KMS-11 (cell line): ENCODE data around the gene TAF4.

Experiments used
- H2AFZ ChIP-seq: fragments of 200-600 bp; sonication (generic); 2 replicates; pipeline ENCODE4 v1.6.1; 2016; ENCODE audit warnings: antibody characterized with exemption, mixed run types, low read depth
- H3K27ac ChIP-seq: fragments of 200-600 bp; sonication (generic); 2 replicates; pipeline ENCODE4 v1.6.1; 2016; ENCODE audit warnings: mild to moderate bottlenecking, mixed run types
- H3K27me3 ChIP-seq: fragments of 200-600 bp; sonication (generic); 2 replicates; pipeline ENCODE4 v1.6.1; 2017; ENCODE audit warnings: mild to moderate bottlenecking, low read depth, mixed run types, moderate library complexity; ENCODE audit not compliant: insufficient read depth
- H3K36me3 ChIP-seq: fragments of 200-600 bp; sonication (generic); 2 replicates; pipeline ENCODE4 v1.6.1; 2017; ENCODE audit warnings: mild to moderate bottlenecking, mixed run types; ENCODE audit not compliant: insufficient read depth
- H3K4me1 ChIP-seq: fragments of 200-600 bp; sonication (generic); 2 replicates; pipeline ENCODE4 v1.6.1; 2016; ENCODE audit warnings: mild to moderate bottlenecking, low read depth, mixed run types; ENCODE audit not compliant: poor library complexity, severe bottlenecking
- H3K4me2 ChIP-seq: fragments of 200-600 bp; sonication (generic); 2 replicates; pipeline ENCODE4 v1.7.0; 2016; ENCODE audit warnings: mild to moderate bottlenecking, mixed run types
- H3K4me3 ChIP-seq: fragments of 200-600 bp; sonication (generic); IDR thresholded peaks from 2 replicates; pipeline ENCODE4 v1.6.1; 2017; ENCODE audit warnings: low read depth, low read length, mixed read lengths; ENCODE audit not compliant: insufficient read depth
- H3K79me2 ChIP-seq: fragments of 200-600 bp; sonication (generic); 2 replicates; pipeline ENCODE4 v1.6.1; 2016; ENCODE audit warnings: low read depth, mixed run types; ENCODE audit not compliant: insufficient read depth
- H3K9ac ChIP-seq: fragments of 200-600 bp; sonication (generic); 2 replicates; pipeline ENCODE4 v1.6.1; 2016; ENCODE audit warnings: mild to moderate bottlenecking, mixed run types
- H4K20me1 ChIP-seq: fragments of 200-600 bp; sonication (generic); 2 replicates; pipeline ENCODE4 v1.6.1; 2016; ENCODE audit warnings: mild to moderate bottlenecking, mixed run types; ENCODE audit not compliant: insufficient read depth
- CTCF ChIP-seq: fragments of 200-600 bp; sonication (generic); conservative IDR thresholded peaks from 2 replicates; pipeline ENCODE4 v1.6.1; 2017; ENCODE audit warnings: low read depth, mild to moderate bottlenecking, antibody characterized with exemption, low read length, moderate library complexity, mixed read lengths

The TAF4 gene

GRCh38 chr20:61940976-61941720, 124.5 kb downstream of the TAF4 start:
- Histone ChIP-seq H3K4me1 (no peaks in the 10 kb centered on the region), H4K20me1 (no peaks in the 10 kb centered on the region), H3K36me3 (no peaks in the 10 kb centered on the region), H3K9ac (no peak overlapping the region), H3K4me2 (no peak overlapping the region), H2AFZ (no peak overlapping the region), H3K79me2 (no peaks in the 10 kb centered on the region), H3K4me3 (no peak overlapping the region), H3K27ac (no peak overlapping the region), H3K27me3 (peaks cover 39% of the 10 kb centered on the region)
- TF ChIP-seq CTCF: no peak

- no peak overlapping the region for H3K27ac ChIP-seq
- TF ChIP-seq CTCF: no peak
Observed at GRCh38 chr20:61940491-61940890, 125.2 kb downstream of the TAF4 start.

GRCh38 chr20:61939691-61940360, 125.9 kb downstream of the TAF4 start:
- no peaks in the 10 kb centered on the region for H4K20me1 ChIP-seq
- H3K27me3 ChIP-seq: peaks cover 46% of the 10 kb centered on the region
- no peaks in the 10 kb centered on the region for H3K4me1 ChIP-seq
- no peak for TF ChIP-seq CTCF
- H3K79me2 ChIP-seq: no peaks in the 10 kb centered on the region
- no peaks in the 10 kb centered on the region for H3K36me3 ChIP-seq
- H2AFZ ChIP-seq: no peak overlapping the region
- H3K27ac ChIP-seq: no peak overlapping the region
- no peak overlapping the region for H3K4me3 ChIP-seq
- no peak overlapping the region for H3K9ac ChIP-seq
- no peak overlapping the region for H3K4me2 ChIP-seq

More at GRCh38 chr20:61940491-61940890, 125.2 kb downstream of the TAF4 start:
- Histone ChIP-seq H3K79me2 (no peaks in the 10 kb centered on the region), H4K20me1 (no peaks in the 10 kb centered on the region), H2AFZ (no peak overlapping the region), H3K27me3 (peaks cover 40% of the 10 kb centered on the region), H3K4me2 (no peak overlapping the region), H3K4me3 (no peak overlapping the region), H3K4me1 (no peaks in the 10 kb centered on the region), H3K36me3 (no peaks in the 10 kb centered on the region), H3K9ac (no peak overlapping the region)

GRCh38 chr20:61938839-61939690, 126.6 kb downstream of the TAF4 start:
- Histone ChIP-seq H2AFZ (no peak overlapping the region), H3K4me3 (no peak overlapping the region), H3K4me1 (no peaks in the 10 kb centered on the region), H3K27ac (no peak overlapping the region), H3K4me2 (no peak overlapping the region), H4K20me1 (no peaks in the 10 kb centered on the region), H3K9ac (no peak overlapping the region), H3K79me2 (no peaks in the 10 kb centered on the region), H3K36me3 (no peaks in the 10 kb centered on the region), H3K27me3 (peaks cover 52% of the 10 kb centered on the region)
- TF ChIP-seq CTCF: no peak
